ENCODE results near the gene CCDC85B.

Gene CCDC85B

DNA sequence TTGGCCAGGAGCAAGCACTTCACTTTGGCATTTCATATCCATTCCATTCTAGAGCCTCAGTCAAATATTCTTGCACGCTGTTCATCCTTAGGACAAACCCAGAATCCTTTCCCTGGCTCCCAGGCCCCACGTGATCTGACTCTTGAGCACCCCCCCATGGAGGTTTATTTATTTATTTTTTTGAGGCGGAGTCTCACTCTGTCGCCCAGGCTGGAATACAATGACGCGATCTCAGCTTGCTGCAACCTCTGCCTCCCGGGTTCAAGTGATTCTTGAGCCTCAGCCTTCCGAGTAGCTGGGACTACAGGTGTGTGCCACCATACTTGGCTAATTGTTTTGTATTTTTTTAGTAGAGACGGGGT, 42.1 kb downstream of the CCDC85B start:
- DNase-seq (ENCODE audit: low read depth in 2 of 2) = no peak

DNA sequence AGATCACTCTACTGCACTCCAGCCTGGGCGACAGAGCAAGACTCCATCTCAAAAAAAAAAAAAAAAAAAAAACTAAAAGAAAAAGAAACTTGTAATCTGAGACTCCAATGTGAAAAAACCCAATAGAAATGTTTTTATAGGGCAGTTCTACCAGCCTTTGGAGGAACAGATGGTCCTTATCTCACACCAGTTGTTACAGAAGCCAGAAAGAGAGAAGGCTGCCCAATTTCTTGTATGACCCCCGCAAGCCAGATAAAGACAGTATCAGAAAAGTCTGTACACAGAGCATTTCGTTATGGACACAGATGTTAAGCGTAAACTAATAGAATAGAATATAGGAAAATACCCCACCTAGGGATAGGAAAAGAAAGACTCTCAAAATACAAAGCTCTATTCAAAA, 43.5 kb downstream of the CCDC85B start:
- no peak for DNase-seq (ENCODE audit: low read depth in 2 of 2)

DNA sequence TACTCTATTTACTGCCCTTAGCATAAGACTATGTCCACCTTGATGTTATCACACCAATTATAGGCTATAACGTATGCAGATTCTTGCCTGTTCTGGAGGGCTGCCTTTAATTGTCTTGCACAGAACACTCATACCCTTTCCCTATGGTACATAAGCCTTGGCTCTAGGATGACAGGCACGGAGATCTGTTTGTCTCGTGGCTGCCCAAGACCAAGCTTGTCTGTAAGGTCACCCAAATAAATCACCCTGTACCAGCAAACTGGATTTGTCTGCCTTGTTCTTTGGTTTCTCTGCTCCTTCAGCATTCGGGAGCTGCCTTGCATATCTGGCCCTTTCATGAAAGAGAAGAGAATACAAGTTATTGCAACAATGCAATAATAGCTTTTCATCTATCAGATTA, 47.3 kb downstream of the CCDC85B start:
- no peak for DNase-seq (ENCODE audit: low read depth in 2 of 2)
